PFSK-1 (cell line): ENCODE data around the gene IVNS1ABP.

ENCODE experiments used
- FOXP2 ChIP-seq: optimal IDR thresholded peaks from 2 replicates; pipeline ENCODE3; 2011; ENCODE audit warnings: borderline replicate concordance, control low read depth, inconsistent platforms; ENCODE audit not compliant: insufficient read depth; ENCODE audit errors: extremely low read length, extremely low read depth
- POLR2AphosphoS5 ChIP-seq: IDR thresholded peaks from 2 replicates; pipeline ENCODE4 v1.6.1; 2012; ENCODE audit warnings: low read depth, mild to moderate bottlenecking, control low read depth, low read length, moderate library complexity
- SIN3A ChIP-seq: IDR thresholded peaks from 2 replicates; pipeline ENCODE4 v1.6.1; 2012; ENCODE audit warnings: mild to moderate bottlenecking, low read length, moderate library complexity, borderline replicate concordance; ENCODE audit not compliant: insufficient read depth
- TAF1 ChIP-seq: IDR thresholded peaks from 2 replicates; pipeline ENCODE4 v1.6.1; 2012; ENCODE audit warnings: low read length, control low read depth, borderline replicate concordance; ENCODE audit not compliant: insufficient read depth
- TF ChIP-seq, protein P1 (sequence below), 2 experiments: IDR thresholded peaks; 2 replicates each; pipeline versions ENCODE4 v1.6.1 to v1.8.0; 2011 to 2012; ENCODE audit warnings: low read depth in 2 of 2, low read length in 2 of 2, control low read depth in 1 of 2, inconsistent platforms in 1 of 2, mild to moderate bottlenecking in 1 of 2, moderate library complexity in 1 of 2; ENCODE audit not compliant: insufficient read depth in 1 of 2

DNA sequence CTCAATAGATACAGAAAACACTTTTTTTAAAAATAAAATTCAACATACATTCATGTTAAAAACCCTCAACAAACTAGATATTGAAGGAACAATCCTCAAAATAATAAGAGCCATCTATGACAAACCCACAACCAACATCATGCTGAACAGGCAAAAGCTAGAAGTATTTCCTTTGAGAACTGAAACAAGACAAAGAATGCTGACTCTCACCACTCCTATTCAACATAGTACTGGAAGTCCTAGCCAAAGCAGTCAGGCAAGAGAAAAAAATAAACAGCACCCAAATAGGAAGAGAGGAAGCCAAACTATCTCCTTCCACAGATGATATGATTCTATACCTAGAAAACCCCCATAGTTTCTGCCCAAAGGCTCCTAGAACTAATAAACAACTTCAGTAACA lies 46.2 kb upstream of the IVNS1ABP start:
- TF ChIP-seq POLR2AphosphoS5 (no peak), TAF1 (no peak), SIN3A (no peak), FOXP2 (no peak)
- TF ChIP-seq, protein P1, sequence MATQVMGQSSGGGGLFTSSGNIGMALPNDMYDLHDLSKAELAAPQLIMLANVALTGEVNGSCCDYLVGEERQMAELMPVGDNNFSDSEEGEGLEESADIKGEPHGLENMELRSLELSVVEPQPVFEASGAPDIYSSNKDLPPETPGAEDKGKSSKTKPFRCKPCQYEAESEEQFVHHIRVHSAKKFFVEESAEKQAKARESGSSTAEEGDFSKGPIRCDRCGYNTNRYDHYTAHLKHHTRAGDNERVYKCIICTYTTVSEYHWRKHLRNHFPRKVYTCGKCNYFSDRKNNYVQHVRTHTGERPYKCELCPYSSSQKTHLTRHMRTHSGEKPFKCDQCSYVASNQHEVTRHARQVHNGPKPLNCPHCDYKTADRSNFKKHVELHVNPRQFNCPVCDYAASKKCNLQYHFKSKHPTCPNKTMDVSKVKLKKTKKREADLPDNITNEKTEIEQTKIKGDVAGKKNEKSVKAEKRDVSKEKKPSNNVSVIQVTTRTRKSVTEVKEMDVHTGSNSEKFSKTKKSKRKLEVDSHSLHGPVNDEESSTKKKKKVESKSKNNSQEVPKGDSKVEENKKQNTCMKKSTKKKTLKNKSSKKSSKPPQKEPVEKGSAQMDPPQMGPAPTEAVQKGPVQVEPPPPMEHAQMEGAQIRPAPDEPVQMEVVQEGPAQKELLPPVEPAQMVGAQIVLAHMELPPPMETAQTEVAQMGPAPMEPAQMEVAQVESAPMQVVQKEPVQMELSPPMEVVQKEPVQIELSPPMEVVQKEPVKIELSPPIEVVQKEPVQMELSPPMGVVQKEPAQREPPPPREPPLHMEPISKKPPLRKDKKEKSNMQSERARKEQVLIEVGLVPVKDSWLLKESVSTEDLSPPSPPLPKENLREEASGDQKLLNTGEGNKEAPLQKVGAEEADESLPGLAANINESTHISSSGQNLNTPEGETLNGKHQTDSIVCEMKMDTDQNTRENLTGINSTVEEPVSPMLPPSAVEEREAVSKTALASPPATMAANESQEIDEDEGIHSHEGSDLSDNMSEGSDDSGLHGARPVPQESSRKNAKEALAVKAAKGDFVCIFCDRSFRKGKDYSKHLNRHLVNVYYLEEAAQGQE (IDR thresholded peaks at IDR 0.05; ENCODE audit: insufficient read depth in 1 of 2, low read depth in 2 of 2, low read length in 2 of 2): no peak
